Measurements from ENCODE around the gene LIN7A. TPM values are rescaled to one million over a fixed set of nuclear protein-coding genes. Genes with fewer than 3 reads are reported as not detected.

The LIN7A gene
- total RNA-seq, 1 experiment from 2014 or later: not detected

DNA sequence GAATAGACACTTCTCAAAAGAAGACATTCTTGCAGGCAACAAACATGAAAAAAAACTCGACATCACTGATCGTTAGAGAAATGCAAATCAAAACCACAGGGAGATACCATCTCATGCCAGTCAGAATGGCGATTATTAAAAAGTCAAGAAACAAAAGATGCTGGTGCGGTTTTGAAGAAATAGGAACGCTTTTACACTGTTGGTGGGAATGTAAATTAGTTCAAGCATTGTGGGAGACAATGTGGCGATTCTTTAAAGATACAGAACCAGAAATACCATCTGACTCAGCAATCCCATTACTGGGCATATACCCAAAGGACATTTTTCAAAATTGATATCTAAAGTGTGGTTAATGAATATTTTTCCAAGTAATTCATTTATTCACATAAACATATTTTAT, 39.6 kb upstream of the LIN7A start:
- Mint-ChIP-seq H3K27ac (ENCODE audit: low read depth, unreplicated experiment) (no peak overlapping the region), H3K9me3 (ENCODE audit: unreplicated experiment) (no peaks in the 10 kb centered on the region), H3K4me3 (ENCODE audit: unreplicated experiment) (no peak overlapping the region), H3K27me3 (ENCODE audit: insufficient read depth, unreplicated experiment) (peaks cover 41% of the 10 kb centered on the region), H3K36me3 (ENCODE audit: insufficient read depth, unreplicated experiment) (no peaks in the 10 kb centered on the region), H3K4me1 (ENCODE audit: insufficient read depth, unreplicated experiment) (no peaks in the 10 kb centered on the region)
- intact Hi-C loops (cut with micrococcal nuclease): no loop called here
- DNase-seq (ENCODE audit: unreplicated experiment): no peak
- BruUV-seq (replicated peaks): no TSS peak
- TF ChIP-seq, protein P1, sequence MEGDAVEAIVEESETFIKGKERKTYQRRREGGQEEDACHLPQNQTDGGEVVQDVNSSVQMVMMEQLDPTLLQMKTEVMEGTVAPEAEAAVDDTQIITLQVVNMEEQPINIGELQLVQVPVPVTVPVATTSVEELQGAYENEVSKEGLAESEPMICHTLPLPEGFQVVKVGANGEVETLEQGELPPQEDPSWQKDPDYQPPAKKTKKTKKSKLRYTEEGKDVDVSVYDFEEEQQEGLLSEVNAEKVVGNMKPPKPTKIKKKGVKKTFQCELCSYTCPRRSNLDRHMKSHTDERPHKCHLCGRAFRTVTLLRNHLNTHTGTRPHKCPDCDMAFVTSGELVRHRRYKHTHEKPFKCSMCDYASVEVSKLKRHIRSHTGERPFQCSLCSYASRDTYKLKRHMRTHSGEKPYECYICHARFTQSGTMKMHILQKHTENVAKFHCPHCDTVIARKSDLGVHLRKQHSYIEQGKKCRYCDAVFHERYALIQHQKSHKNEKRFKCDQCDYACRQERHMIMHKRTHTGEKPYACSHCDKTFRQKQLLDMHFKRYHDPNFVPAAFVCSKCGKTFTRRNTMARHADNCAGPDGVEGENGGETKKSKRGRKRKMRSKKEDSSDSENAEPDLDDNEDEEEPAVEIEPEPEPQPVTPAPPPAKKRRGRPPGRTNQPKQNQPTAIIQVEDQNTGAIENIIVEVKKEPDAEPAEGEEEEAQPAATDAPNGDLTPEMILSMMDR (IDR thresholded peaks at IDR 0.05; ENCODE audit: unreplicated experiment): no peak
- ChIA-PET POLR2A (no interaction called here), CTCF (no interaction called here)

DNA sequence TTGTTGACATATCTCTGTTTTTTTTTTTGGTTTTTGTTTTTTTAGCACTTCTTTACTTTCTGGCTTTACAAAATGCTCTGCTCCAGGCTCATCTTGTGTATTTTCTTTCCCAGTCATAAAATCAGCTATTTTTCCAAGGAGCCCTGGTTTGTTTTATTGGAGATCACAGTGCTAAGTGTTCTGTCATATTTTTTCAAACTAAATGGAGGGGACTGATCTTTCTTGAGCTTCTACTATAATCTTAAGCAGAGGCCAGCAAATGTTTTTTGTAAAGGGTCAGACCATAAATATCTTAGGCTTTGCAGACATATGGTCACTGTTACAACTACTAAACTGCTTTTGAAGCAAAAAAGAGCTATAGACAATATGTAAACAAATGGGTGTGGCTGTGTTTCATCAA, 30.6 kb upstream of the LIN7A start:
- intact Hi-C loops (cut with micrococcal nuclease): no loop called here
- Mint-ChIP-seq H3K4me3 (ENCODE audit: unreplicated experiment) (no peak overlapping the region), H3K27ac (ENCODE audit: low read depth, unreplicated experiment) (no peak overlapping the region), H3K27me3 (ENCODE audit: insufficient read depth, unreplicated experiment) (peaks cover 31% of the 10 kb centered on the region), H3K4me1 (ENCODE audit: insufficient read depth, unreplicated experiment) (no peaks in the 10 kb centered on the region), H3K9me3 (ENCODE audit: unreplicated experiment) (no peaks in the 10 kb centered on the region), H3K36me3 (ENCODE audit: insufficient read depth, unreplicated experiment) (no peaks in the 10 kb centered on the region)
- ChIA-PET POLR2A (no interaction called here), CTCF (interaction anchor here (0.6 kb wide), 1 partner anchor 1835 kb away, joined by 3 read pairs; no protein-coding TSS in a partner anchor)
- DNase-seq (ENCODE audit: unreplicated experiment): no peak
- TF ChIP-seq, protein P1 (IDR thresholded peaks at IDR 0.05; ENCODE audit: unreplicated experiment): no peak
- no TSS peak for BruUV-seq (replicated peaks)

DNA sequence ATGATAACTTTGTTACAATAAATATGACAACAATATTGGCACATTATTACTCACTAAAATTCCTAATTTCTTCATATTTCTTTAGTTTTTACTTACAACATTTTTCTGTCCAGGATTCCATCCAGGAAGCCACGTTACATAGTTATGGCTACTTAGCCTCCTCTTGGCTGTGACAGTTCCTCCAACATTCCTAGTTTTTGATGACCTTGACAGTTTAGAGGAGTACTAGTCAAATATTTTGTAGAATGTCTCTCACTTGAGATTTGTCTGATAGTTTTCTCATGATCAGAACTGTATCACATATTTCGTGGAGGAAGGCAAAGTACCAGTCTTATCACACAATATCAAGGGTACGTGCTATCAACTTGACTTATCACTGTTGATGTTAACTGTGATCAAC, 29.8 kb upstream of the LIN7A start:
- Mint-ChIP-seq H3K27me3 (ENCODE audit: insufficient read depth, unreplicated experiment) (peaks cover 34% of the 10 kb centered on the region), H3K4me3 (ENCODE audit: unreplicated experiment) (no peak overlapping the region), H3K9me3 (ENCODE audit: unreplicated experiment) (no peaks in the 10 kb centered on the region), H3K4me1 (ENCODE audit: insufficient read depth, unreplicated experiment) (no peaks in the 10 kb centered on the region), H3K36me3 (ENCODE audit: insufficient read depth, unreplicated experiment) (no peaks in the 10 kb centered on the region), H3K27ac (ENCODE audit: low read depth, unreplicated experiment) (no peak overlapping the region)
- ChIA-PET CTCF (no interaction called here), POLR2A (no interaction called here)
- intact Hi-C loops (cut with micrococcal nuclease): no loop called here
- no peak for DNase-seq (ENCODE audit: unreplicated experiment)
- TF ChIP-seq, protein P1 (IDR thresholded peaks at IDR 0.05; ENCODE audit: unreplicated experiment): no peak
- BruUV-seq (replicated peaks): no TSS peak

DNA sequence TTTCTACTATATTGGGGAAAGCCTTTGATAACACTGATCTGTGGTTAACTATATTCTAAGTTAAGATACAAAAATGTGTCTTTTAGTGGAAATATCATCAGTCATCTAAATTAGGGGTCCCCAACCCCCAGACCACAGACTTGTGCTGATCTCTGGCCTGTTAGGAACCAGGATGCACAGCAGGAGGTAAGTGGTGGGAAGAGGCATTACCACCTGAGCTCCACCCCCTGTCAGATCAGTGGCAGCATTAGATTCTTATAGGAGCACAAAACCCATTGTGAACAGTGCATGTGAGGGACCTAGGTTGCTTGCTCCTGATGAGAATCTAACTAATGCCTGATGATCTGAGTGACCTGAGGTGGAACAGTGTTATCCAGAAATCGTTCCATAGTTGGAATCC, 28.3 kb upstream of the LIN7A start:
- Mint-ChIP-seq H3K27ac (ENCODE audit: low read depth, unreplicated experiment) (no peak overlapping the region), H3K9me3 (ENCODE audit: unreplicated experiment) (no peaks in the 10 kb centered on the region), H3K36me3 (ENCODE audit: insufficient read depth, unreplicated experiment) (no peaks in the 10 kb centered on the region), H3K4me3 (ENCODE audit: unreplicated experiment) (no peak overlapping the region), H3K4me1 (ENCODE audit: insufficient read depth, unreplicated experiment) (no peaks in the 10 kb centered on the region), H3K27me3 (ENCODE audit: insufficient read depth, unreplicated experiment) (peaks cover 29% of the 10 kb centered on the region)
- POLR2A ChIA-PET: no interaction called here
- intact Hi-C loops (cut with micrococcal nuclease): no loop called here
- TF ChIP-seq, protein P1 (IDR thresholded peaks at IDR 0.05; ENCODE audit: unreplicated experiment): no peak
- CTCF ChIA-PET: interaction anchor here (0.6 kb wide), 1 partner anchor 696 kb away, joined by 3 read pairs; no protein-coding TSS in a partner anchor
- no TSS peak for BruUV-seq (replicated peaks)
- no peak for DNase-seq (ENCODE audit: unreplicated experiment)
